ENCODE data around the gene GSAP.

GRCh38 chr7:77265666-77266065 lies 150.5 kb downstream of the GSAP start:
- TF ChIP-seq RAD21 (conservative IDR thresholded peaks at IDR 0.05) (no peak), CTCF (IDR thresholded peaks at IDR 0.05; ENCODE audit: poor library complexity, severe bottlenecking) (no peak), EZH2 (IDR thresholded peaks at IDR 0.05; ENCODE audit: borderline replicate concordance, insufficient read depth, low read length, poor library complexity, severe bottlenecking) (no peak), POLR2AphosphoS5 (IDR thresholded peaks at IDR 0.05) (no peak), TAF1 (IDR thresholded peaks at IDR 0.05; ENCODE audit: low read depth) (no peak), EP300 (conservative IDR thresholded peaks at IDR 0.05; ENCODE audit: poor library complexity, severe bottlenecking) (no peak), REST (IDR thresholded peaks at IDR 0.05; ENCODE audit: borderline replicate concordance) (no peak), MXI1 (conservative IDR thresholded peaks at IDR 0.05; ENCODE audit: poor library complexity, severe bottlenecking) (no peak), SMC3 (conservative IDR thresholded peaks at IDR 0.05; ENCODE audit: poor library complexity) (no peak)
